ENCODE results near the gene SPTBN4.

- TF ChIP-seq CTCF (IDR thresholded peaks at IDR 0.05; ENCODE audit: low read length) = no peak
- TF ChIP-seq EZH2 (IDR thresholded peaks at IDR 0.05; ENCODE audit: borderline replicate concordance, low read length) = no peak
These were observed 146.3 kb downstream of the SPTBN4 start for GRCh38 chr19:40612831-40613689.

Data from OCI-LY1 (cell line).